Left colon (tissue), 2 donors: ENCODE measurements around the gene NKX6-1. TPM values are rescaled to one million over a fixed set of nuclear protein-coding genes. Genes with fewer than 3 reads are reported as not detected.

ENCODE experiments used
- ATAC-seq: fragments of 200-7000 bp; cut with Tn5 transposase; one replicate; pipeline ENCODE4 v1.9.1; 2020; ENCODE audit warnings: mild to moderate bottlenecking, moderate library complexity
- DNase-seq, 2 donors: peaks; one replicate each; pipeline ENCODE4 v3.0.0-alpha.2; 2020
- intact Hi-C, 2 donors: fragments of 100-400 bp; cut with DNase I in 1 of 2; cut with micrococcal nuclease in 1 of 2; formaldehyde crosslinking; loops; one replicate each; pipeline versions ENCODE4 v1.11.2 to v1.14.0; 2022; cut with DNase I, micrococcal nuclease
- total RNA-seq, 2 donors: library from RNA; stranded (reverse); fragmentation: NEBNext Ultra II Directional; extraction: Animal tissue kit (Norgen Biotek cat#: 25700); gene quantifications; one replicate each; pipeline ENCODE4 v1.2.1, GENCODE V29; 2021
- donor health status: DM: no; HTN: no; CAD: no.
- donor health status: DM: yes; HTN: yes; CAD: no.

NKX6-1 gene
- total RNA-seq, 2 donors from 2014 or later, result not detected

DNA sequence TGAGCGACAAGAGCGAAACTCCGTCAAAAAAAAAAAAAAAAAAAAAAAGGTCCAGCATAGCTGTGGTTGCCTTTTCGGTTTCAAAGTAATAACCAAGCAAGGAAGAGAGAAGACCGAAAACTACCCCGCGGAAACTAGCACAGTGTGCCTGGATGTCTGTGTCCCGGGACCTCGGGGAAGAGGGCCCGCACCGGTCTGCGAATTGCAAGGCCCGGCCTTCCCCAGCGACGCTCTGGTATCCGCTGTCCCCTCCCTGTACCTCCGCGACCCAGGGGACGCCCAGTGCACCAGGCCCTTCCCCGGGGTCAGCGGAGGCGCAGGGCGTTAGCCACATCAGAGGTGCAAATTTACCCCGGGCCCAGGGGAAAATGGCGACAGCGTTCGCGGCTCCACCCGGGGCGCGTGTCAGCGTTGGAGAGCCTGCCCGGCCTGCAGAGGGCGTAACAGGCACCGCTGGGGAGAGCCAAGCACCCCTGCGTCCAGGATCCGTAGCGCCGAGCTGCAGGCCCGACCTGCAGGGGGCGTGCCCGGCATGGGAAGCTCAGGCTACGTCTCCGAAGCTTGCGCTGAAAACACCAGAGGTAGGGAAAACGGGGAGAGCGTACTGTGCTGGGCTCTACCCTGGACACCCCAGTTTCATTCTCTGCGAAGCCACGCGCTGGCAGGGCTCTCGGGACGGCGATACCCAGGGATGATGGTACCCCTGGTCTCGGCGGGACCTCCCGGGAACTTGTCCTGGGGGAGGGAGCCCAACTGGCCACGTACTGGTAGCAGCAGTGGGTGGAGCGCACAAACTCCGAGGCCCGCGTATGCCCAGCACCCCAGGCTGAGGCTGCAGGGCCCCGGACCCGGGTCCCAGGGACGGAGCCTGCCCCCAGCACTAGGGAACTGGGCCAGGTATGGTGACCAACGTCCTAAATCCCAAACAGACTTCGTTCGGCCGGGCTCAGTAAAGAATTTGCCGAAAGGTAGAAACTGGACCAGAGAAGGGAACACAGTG, 16.2 kb downstream of the NKX6-1 start:
- ATAC-seq (peak; percentile 92), DNase-seq (peak; percentile 46 to 71)
- intact Hi-C loops, result no loop called here

GRCh38 chr4:84481860-84482245, 17.2 kb downstream of the NKX6-1 start:
- DNase-seq, result no peak
- intact Hi-C loops, result no loop called here
- ATAC-seq, result peak; percentile 35

DNA sequence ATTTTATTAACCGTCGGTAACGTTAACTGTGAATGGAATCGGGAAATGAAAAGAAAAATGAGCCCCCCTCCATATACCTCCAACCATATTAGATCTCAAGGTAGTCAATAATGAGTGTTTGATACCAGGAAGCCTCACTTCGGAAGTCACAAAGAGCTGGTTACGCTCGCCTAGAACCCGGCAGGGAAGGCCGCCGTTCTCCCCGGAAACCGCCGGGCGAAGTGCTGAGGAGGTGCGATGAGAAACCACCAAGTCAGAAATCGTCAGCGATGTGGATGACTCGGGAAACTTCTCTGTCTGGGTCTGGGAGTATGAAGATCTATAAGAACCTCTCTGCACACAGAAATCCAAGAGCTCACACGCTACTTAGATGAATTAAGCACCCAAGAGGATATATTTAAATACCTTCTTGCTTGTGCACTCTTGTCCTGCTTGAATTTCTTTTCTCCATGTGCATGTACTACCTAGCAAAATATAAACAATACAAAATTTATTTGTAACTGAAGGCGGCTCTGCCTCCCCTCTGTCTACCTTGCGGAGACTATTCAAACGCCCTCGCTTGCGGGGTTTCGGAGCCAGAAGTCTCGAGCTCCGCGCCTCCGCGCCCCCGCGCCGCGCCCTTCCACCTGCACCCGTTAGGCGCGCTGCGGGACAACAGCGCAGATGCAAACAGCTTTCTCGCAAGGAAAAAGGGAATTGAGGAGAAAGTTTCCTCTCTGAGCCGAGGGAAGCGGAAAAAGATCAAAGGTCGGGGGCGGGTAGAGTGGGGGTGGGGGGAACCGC, 17.8 kb downstream of the NKX6-1 start:
- intact Hi-C loops, result no loop called here
- no peak for DNase-seq
- ATAC-seq, result peak; percentile 22

- intact Hi-C loops, result no loop called here
- DNase-seq (no peak), ATAC-seq (no peak)
Measured at GRCh38 chr4:84480082-84480481, 19.0 kb downstream of the NKX6-1 start.

- intact Hi-C loops, result no loop called here
- no peak for DNase-seq
- no peak for ATAC-seq
Measured at GRCh38 chr4:84479663-84480062, 19.4 kb downstream of the NKX6-1 start.

DNA sequence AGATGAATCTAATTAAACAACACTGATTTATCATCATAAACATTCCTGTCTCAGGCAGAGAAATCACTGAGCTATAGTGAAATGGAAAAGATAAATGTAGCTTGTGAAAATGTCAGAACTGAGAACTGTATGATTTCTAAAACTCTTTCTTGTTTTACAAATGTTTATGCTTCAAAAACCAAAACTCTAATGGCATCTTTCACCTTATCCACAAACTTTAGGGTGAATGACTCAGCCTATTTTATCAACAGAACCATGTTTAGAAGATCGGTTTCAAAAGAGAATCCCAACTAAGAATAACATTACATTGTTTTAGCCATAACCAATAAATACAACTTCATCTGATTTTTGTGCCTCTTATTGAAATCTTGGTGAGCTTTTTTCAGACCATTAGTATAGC, 21.4 kb downstream of the NKX6-1 start:
- ATAC-seq (no peak), DNase-seq (no peak)
- intact Hi-C loops, result no loop called here

- intact Hi-C loops, result no loop called here
- DNase-seq (no peak), ATAC-seq (peak; percentile 67)
Measured at GRCh38 chr4:84474107-84474506, 25.0 kb downstream of the NKX6-1 start.

DNA sequence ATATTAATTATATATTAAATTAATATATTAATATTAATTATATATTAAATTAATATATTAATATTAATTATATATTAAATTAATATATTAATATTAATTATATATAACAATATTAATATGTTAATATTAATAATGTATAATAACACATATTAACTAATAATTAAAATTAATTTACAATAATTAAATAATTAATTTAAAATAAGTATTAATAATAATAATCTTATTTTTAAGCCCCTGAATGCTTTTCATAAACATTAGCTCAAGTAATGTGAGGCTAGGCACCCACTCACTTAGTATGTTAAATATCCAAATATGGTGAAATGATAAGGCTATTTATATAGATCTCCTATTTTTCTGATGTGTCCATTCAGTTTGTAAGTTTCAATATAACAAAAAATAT, 26.9 kb downstream of the NKX6-1 start:
- no peak for DNase-seq
- ATAC-seq, result no peak
- intact Hi-C loops, result no loop called here

GRCh38 chr4:84470204-84470785, 28.8 kb downstream of the NKX6-1 start:
- DNase-seq (no peak), ATAC-seq (no peak)
- intact Hi-C loops, result no loop called here

- intact Hi-C loops, result no loop called here
- ATAC-seq (no peak), DNase-seq (no peak)
Measured at GRCh38 chr4:84467601-84468000, 31.5 kb downstream of the NKX6-1 start.

DNA sequence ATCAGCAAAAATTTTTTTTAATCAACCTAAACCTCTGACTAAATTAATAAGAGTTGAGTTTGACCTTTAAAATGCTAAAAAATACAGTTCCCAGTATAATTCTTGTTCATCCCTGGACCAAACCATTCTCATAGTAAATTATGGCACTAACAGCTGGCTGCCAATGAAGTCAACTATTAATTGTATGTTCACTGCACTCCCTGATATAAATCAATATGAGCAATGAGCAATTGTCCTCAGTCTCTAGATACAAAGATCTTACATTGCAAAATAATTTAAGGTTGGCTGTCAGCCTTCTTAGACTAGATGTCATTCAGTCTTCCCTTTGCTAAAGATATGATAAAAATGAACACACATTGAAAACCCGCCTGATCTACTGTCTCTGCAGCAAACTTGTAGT, 39.3 kb downstream of the NKX6-1 start:
- intact Hi-C loops, result no loop called here
- DNase-seq (no peak), ATAC-seq (no peak)

- DNase-seq (no peak), ATAC-seq (peak; percentile 89)
- intact Hi-C loops, result no loop called here
Measured at GRCh38 chr4:84456157-84456556, 42.9 kb downstream of the NKX6-1 start.

DNA sequence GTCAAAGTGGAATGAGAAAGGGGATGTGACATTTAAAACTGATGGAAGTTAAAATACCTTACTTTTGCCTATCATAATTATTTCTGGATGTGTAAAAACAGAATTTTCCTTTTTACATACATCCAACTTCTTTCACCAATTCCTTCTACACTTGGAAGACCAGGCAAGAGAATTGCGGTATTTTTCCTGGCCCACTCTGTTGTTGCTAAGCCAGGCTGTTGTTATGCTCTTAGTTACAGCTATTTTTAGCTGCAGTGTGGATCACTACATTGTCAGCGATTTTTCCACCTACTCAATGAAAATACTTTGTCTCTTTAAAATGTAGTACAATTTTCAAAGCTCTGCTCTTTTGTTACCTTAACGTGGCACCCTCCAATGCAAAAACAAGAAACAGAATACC, 43.4 kb downstream of the NKX6-1 start:
- DNase-seq, result no peak

GRCh38 chr4:84451546-84451945, 47.5 kb downstream of the NKX6-1 start:
- DNase-seq, result no peak
- intact Hi-C loops, result no loop called here

More for the DNA sequence above, 43.4 kb downstream of the NKX6-1 start:
- no peak for ATAC-seq
- intact Hi-C loops, result no loop called here

DNA sequence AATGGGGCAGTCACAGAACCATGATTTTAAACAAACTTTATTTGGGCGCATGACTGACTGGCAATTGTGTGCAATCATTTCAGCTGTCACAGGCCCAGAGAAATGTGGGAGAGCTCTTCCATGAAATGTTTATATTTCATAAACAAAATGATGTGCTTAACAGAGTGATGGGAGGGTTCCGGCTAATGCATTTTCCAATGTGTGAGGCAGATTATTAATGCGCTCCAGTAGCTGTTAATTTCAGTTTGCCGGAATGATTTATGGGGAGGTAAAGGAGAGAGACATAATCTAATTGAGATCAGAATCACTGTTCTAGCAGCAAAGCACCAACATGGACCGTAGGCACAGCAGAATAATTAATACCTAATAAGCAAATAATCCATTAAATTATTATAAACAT, 55.6 kb downstream of the NKX6-1 start:
- intact Hi-C loops, result no loop called here
- DNase-seq, result no peak
- ATAC-seq, result no peak

More at GRCh38 chr4:84451546-84451945, 47.5 kb downstream of the NKX6-1 start:
- no peak for ATAC-seq

GRCh38 chr4:84442778-84443177, 56.3 kb downstream of the NKX6-1 start:
- intact Hi-C loops, result no loop called here
- no peak for ATAC-seq
- no peak for DNase-seq
